Spleen (tissue), 11 donors: ENCODE data around the gene ADAMTS12. TPM values are rescaled to one million over a fixed set of nuclear protein-coding genes. Genes with fewer than 3 reads are reported as not detected.

Source experiments
- DNase-seq: peaks from one replicate; pipeline ENCODE4 v3.0.0-alpha.2; 2020
- H3K27ac ChIP-seq, 8 donors: fragments of 200-600 bp; sonication (generic) in 7 of 8; 1 replicate in 4 of 8; 2 replicates in 4 of 8; pipeline versions ENCODE4 v1.5.0 to v1.8.0; 2016 to 2021; ENCODE audit warnings: inconsistent platforms in 4 of 8, mild to moderate bottlenecking in 4 of 8, moderate library complexity in 1 of 8
- H3K27me3 ChIP-seq, 7 donors: fragments of 200-600 bp; sonication (generic) in 6 of 7; replicated peaks in 1 of 7; 1 replicate in 4 of 7; 2 replicates in 3 of 7; pipeline versions ENCODE4 v1.5.0 to v1.8.0; 2016 to 2021; ENCODE audit warnings: inconsistent platforms in 3 of 7, mild to moderate bottlenecking in 1 of 7
- H3K36me3 ChIP-seq, 6 donors: fragments of 200-600 bp; sonication (generic) in 5 of 6; 1 replicate in 4 of 6; 2 replicates in 2 of 6; pipeline versions ENCODE4 v1.5.0 to v1.8.0; 2016 to 2021; ENCODE audit warnings: inconsistent platforms in 2 of 6
- H3K4me1 ChIP-seq, 6 donors: fragments of 200-600 bp; sonication (generic) in 5 of 6; 1 replicate in 3 of 6; 2 replicates in 3 of 6; pipeline versions ENCODE4 v1.5.0 to v1.8.0; 2016 to 2021; ENCODE audit warnings: inconsistent platforms in 3 of 6
- H3K4me3 ChIP-seq, 8 donors: fragments of 200-600 bp; sonication (generic) in 7 of 8; 1 replicate in 4 of 8; 2 replicates in 4 of 8; pipeline versions ENCODE4 v1.5.0 to v1.8.0; 2016 to 2021; ENCODE audit warnings: inconsistent platforms in 4 of 8, mild to moderate bottlenecking in 4 of 8, moderate library complexity in 2 of 8
- H3K9me3 ChIP-seq, 8 donors: fragments of 200-600 bp; sonication (generic) in 7 of 8; 1 replicate in 4 of 8; 2 replicates in 4 of 8; pipeline versions ENCODE4 v1.5.0 to v1.8.0; 2016 to 2021; ENCODE audit warnings: inconsistent platforms in 4 of 8
- POLR2A ChIP-seq, 3 donors: fragments of 450-650 bp; IDR thresholded peaks; one replicate each; pipeline ENCODE4 v1.5.1; 2017; ENCODE audit warnings: antibody characterized with exemption in 3 of 3, mild to moderate bottlenecking in 1 of 3
- POLR2AphosphoS5 ChIP-seq, 3 donors: sonication (generic); formaldehyde crosslinking; IDR thresholded peaks; one replicate each; pipeline ENCODE4 v1.5.1; 2017; ENCODE audit warnings: antibody characterized with exemption in 3 of 3
- WGBS, 5 donors: extraction: QIAGEN DNeasy Blood & Tissue Kit in 3 of 5; methylation state at CpG; one replicate each; pipeline versions ENCODE4 v1.1.5 to v1.1.7; 2013 to 2018; 5-methylcytosine and 5-hydroxymethylcytosine counted together
- intact Hi-C: fragments of 100-400 bp; cut with DNase I; formaldehyde crosslinking; loops from one replicate; pipeline ENCODE4 v1.15.0; 2023; ENCODE audit warnings: low total_unique reads
- polyA plus RNA-seq, 3 donors: library from polyadenylated mRNA; stranded (reverse); fragments of 200-250 nt; gene quantifications; one replicate each; pipeline ENCODE4 v1.2.1, GENCODE V29; 2013
- total RNA-seq, 7 donors: library from RNA; depleted of rRNA in 3 of 7; stranded (reverse); fragments of >200 nt in 3 of 7; fragmentation: NEBNext Ultra II Directional in 4 of 7; extraction: Animal tissue kit (Norgen Biotek cat#: 25700) in 4 of 7; gene quantifications; one replicate each; pipeline versions ENCODE4 v1.1.0 to v1.2.1, GENCODE V29; 2016 to 2021
- TF ChIP-seq, protein P1 (sequence below), 11 experiments: fragments of 200-600 bp in 7 of 11; fragments of 450-650 bp in 4 of 11; sonication (generic) in 4 of 11; IDR thresholded peaks in 8 of 11; conservative IDR thresholded peaks in 3 of 11; 1 replicate in 7 of 11; 2 replicates in 4 of 11; pipeline versions ENCODE4 v1.4.0 to v1.8.0; 2016 to 2021; ENCODE audit warnings: antibody characterized with exemption in 11 of 11, inconsistent platforms in 4 of 11, mild to moderate bottlenecking in 1 of 11
- donor health status: healthy with polysubstance abuse.
- donor health status: DM: no; HTN: no; CAD: no; lungs with moderate emphysema.
- donor health status: DM: no; HTN: no; CAD: no.
- donor health status: Bipolar disorder and iron deficiency.
- donor health status: healthy.
- donor health status: DM: no; HTN: no; CAD: no.
- donor health status: DM: yes; HTN: yes; CAD: no.

Gene ADAMTS12
- total and polyA plus RNA-seq, 10 donors, result 0.07 to 4.3 (median 1.4) TPM

DNA sequence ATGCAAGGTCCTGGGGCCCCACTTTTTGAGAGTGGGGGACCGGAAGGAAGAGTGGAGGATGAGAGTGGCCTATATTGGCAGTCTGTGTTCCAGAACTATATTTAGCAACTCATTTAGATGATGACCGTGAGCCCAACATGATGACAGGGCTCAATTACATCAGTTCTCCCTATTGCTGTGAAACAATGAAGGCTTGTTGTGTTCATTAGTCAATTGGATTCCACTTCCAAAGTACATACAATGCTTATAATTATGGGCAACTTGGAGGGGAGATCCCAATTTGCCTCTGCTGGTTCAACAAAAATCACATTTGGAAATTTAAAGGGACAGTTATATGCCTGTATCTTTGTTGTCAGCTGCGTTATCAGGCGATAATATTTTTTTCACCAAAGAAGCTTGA, 360.0 kb downstream of the ADAMTS12 start:
- H3K27ac ChIP-seq, result no peak overlapping the region
- H3K9me3 ChIP-seq, result no peaks in the 10 kb centered on the region
- H3K4me1 ChIP-seq, result no peaks in the 10 kb centered on the region
- TF ChIP-seq, protein P1, sequence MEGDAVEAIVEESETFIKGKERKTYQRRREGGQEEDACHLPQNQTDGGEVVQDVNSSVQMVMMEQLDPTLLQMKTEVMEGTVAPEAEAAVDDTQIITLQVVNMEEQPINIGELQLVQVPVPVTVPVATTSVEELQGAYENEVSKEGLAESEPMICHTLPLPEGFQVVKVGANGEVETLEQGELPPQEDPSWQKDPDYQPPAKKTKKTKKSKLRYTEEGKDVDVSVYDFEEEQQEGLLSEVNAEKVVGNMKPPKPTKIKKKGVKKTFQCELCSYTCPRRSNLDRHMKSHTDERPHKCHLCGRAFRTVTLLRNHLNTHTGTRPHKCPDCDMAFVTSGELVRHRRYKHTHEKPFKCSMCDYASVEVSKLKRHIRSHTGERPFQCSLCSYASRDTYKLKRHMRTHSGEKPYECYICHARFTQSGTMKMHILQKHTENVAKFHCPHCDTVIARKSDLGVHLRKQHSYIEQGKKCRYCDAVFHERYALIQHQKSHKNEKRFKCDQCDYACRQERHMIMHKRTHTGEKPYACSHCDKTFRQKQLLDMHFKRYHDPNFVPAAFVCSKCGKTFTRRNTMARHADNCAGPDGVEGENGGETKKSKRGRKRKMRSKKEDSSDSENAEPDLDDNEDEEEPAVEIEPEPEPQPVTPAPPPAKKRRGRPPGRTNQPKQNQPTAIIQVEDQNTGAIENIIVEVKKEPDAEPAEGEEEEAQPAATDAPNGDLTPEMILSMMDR (IDR thresholded peaks at IDR 0.05 in 8 of 11, conservative IDR thresholded peaks at IDR 0.05 in 3 of 11), result no peak
- TF ChIP-seq POLR2AphosphoS5 (IDR thresholded peaks at IDR 0.05) (no peak), POLR2A (IDR thresholded peaks at IDR 0.05) (no peak)
- H3K4me3 ChIP-seq, result no peak overlapping the region
- H3K27me3 ChIP-seq, result no peaks in the 10 kb centered on the region
- no peak for DNase-seq
- intact Hi-C loops, result no loop called here
- WGBS, 5 donors, result 72 to 90% (median 80%) methylated on average over 4 of the region's 4 CpGs
- no peaks in the 10 kb centered on the region for H3K36me3 ChIP-seq

DNA sequence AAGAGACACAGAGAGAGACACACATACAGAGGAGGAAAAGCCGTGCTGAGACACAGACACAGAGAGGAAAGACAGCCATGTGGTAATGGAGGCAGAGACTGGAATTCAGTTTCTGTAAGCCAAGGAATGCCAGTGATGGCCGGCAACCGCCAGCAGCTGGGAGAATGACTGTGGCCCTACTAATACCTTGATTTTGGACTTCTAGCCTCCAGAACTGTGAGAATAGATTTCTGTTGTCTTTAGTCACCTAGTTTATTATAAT, 360.8 kb downstream of the ADAMTS12 start:
- no peaks in the 10 kb centered on the region for H3K36me3 ChIP-seq
- no peaks in the 10 kb centered on the region for H3K27me3 ChIP-seq
- TF ChIP-seq POLR2A (IDR thresholded peaks at IDR 0.05) (no peak), POLR2AphosphoS5 (IDR thresholded peaks at IDR 0.05) (no peak)
- TF ChIP-seq, protein P1 (IDR thresholded peaks at IDR 0.05 in 8 of 11, conservative IDR thresholded peaks at IDR 0.05 in 3 of 11), result no peak
- H3K9me3 ChIP-seq, result no peaks in the 10 kb centered on the region
- H3K27ac ChIP-seq, result no peak overlapping the region
- 73 to 96% (median 87%) methylated on average over 3 of the region's 3 CpGs for WGBS, 5 donors
- intact Hi-C loops, result no loop called here
- no peaks in the 10 kb centered on the region for H3K4me1 ChIP-seq
- H3K4me3 ChIP-seq, result no peak overlapping the region
- no peak for DNase-seq

DNA sequence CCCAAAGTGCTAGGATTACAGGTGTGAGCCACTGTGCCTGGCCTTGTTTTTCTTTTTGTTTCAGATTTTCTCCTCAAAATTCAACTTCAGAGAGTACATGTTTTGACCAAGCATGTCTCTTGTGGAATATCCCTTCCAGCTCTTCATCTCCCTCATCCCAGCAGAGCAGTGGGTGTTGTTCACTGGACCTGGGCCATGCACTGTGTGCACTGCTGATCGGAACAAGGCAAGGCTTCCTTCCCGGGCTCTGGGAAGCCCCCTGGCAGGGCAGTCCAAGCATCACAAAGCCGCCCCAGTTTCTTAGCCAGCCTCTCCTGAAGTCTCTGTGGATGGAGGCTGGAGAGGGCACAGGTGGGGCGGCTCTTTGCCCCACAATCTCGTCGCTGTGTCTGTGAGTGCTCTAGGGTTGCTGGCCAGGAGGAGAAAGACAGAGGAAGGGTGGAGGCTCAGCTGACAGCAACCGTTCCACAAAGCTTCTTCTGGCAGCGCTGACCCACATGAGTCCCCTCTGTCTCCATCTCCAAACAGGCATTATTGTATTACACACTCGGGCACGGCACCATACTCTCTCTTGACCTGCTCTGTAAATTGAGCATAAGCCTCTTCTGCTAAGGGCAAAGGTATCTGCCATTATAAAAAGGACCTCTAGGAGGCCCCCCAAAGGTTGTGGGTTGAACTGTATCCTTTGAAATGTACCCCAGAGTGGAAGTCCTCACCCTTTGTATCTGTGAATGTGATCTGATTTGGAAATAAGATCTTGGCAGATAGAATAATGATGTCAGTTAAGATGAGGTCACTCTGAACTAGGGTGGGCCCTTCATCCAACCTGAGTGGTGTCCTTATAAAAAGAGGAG, 361.4 kb downstream of the ADAMTS12 start:
- WGBS, 5 donors, result 79 to 95% (median 90%) methylated on average over 9 to 10 of the region's 10 CpGs
- H3K27me3 ChIP-seq, result no peaks in the 10 kb centered on the region
- no peaks in the 10 kb centered on the region for H3K4me1 ChIP-seq
- intact Hi-C loops, result no loop called here
- DNase-seq, result no peak
- H3K4me3 ChIP-seq, result no peak overlapping the region
- TF ChIP-seq POLR2A (IDR thresholded peaks at IDR 0.05) (no peak), POLR2AphosphoS5 (IDR thresholded peaks at IDR 0.05) (no peak)
- TF ChIP-seq, protein P1 (IDR thresholded peaks at IDR 0.05 in 8 of 11, conservative IDR thresholded peaks at IDR 0.05 in 3 of 11), result no peak
- no peaks in the 10 kb centered on the region for H3K36me3 ChIP-seq
- H3K9me3 ChIP-seq, result no peaks in the 10 kb centered on the region
- no peak overlapping the region for H3K27ac ChIP-seq

DNA sequence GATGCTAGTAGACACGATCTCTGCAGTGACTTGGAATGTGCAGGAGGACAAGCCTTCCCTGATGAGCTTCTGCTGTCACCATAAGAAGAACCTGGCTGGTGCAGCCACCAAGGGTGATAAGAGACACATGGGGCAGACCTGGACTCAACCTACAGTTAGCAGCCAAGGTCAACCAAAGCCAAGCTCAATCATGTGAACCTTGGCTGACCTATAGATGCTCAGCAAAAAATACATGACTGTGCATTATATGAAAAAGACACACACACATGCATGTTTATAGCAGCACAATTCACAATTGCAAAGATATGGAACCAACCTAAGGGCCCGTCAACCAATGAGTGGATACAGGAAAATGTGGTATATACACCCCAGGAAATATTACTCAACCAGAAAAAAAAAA, 364.1 kb downstream of the ADAMTS12 start:
- no peaks in the 10 kb centered on the region for H3K36me3 ChIP-seq
- 82 to 94% (median 92%) methylated on average over 2 of the region's 2 CpGs for WGBS, 5 donors
- no peak overlapping the region for H3K4me3 ChIP-seq
- no peaks in the 10 kb centered on the region for H3K27me3 ChIP-seq
- no peaks in the 10 kb centered on the region for H3K4me1 ChIP-seq
- H3K27ac ChIP-seq, result no peak overlapping the region
- intact Hi-C loops, result no loop called here
- DNase-seq, result no peak
- H3K9me3 ChIP-seq, result no peaks in the 10 kb centered on the region
- TF ChIP-seq POLR2AphosphoS5 (IDR thresholded peaks at IDR 0.05) (no peak), POLR2A (IDR thresholded peaks at IDR 0.05) (no peak)
- TF ChIP-seq, protein P1 (IDR thresholded peaks at IDR 0.05 in 8 of 11, conservative IDR thresholded peaks at IDR 0.05 in 3 of 11), result no peak
